GM23338 (cell line): ENCODE measurements around the gene ZSCAN23. TPM values are rescaled to one million over a fixed set of nuclear protein-coding genes. Genes with fewer than 3 reads are reported as not detected.

ENCODE experiments used
- ATAC-seq: fragments of 200-7000 bp; cut with Tn5 transposase; 3 replicates; pipeline ENCODE4 v1.9.1; 2020
- DNase-seq: peaks from one replicate; pipeline ENCODE4 v3.0.0-alpha.2; 2015; ENCODE audit warnings: low spot score
- H2AFZ ChIP-seq: fragments of 200-600 bp; sonication (generic); 2 replicates; pipeline ENCODE4 v1.8.0; 2016; ENCODE audit warnings: antibody characterized with exemption, mild to moderate bottlenecking, moderate library complexity
- H3F3A ChIP-seq: fragments of 200-600 bp; sonication (generic); replicated peaks from 2 replicates; pipeline ENCODE4 v1.8.0; 2017; ENCODE audit warnings: antibody characterized with exemption, mixed run types, low read depth
- H3K27ac ChIP-seq: fragments of 200-600 bp; sonication (generic); 2 replicates; pipeline ENCODE4 v1.6.1; 2016; ENCODE audit warnings: low read depth
- H3K27me3 ChIP-seq: fragments of 200-600 bp; sonication (generic); 2 replicates; pipeline ENCODE4 v1.8.0; 2016; ENCODE audit warnings: mild to moderate bottlenecking, mixed run types, moderate library complexity; ENCODE audit not compliant: insufficient read depth
- H3K36me3 ChIP-seq: fragments of 200-600 bp; sonication (generic); 2 replicates; pipeline ENCODE4 v1.8.0; 2016; ENCODE audit warnings: mild to moderate bottlenecking; ENCODE audit not compliant: insufficient read depth
- H3K4me1 ChIP-seq: fragments of 200-600 bp; sonication (generic); 2 replicates; pipeline ENCODE4 v1.8.0; 2016; ENCODE audit warnings: mild to moderate bottlenecking, moderate library complexity; ENCODE audit not compliant: insufficient read depth
- H3K4me2 ChIP-seq: fragments of 200-600 bp; sonication (generic); 2 replicates; pipeline ENCODE4 v1.7.1; 2017; ENCODE audit warnings: mixed run types
- H3K4me3 ChIP-seq: fragments of 200-600 bp; sonication (generic); 2 replicates; pipeline ENCODE4 v1.6.1; 2016; ENCODE audit warnings: mixed run types
- H3K79me2 ChIP-seq: fragments of 200-600 bp; sonication (generic); replicated peaks from 2 replicates; pipeline ENCODE4 v1.8.0; 2017; ENCODE audit warnings: mild to moderate bottlenecking; ENCODE audit not compliant: insufficient read depth
- H3K9me2 ChIP-seq: fragments of 200-600 bp; sonication (generic); 2 replicates; pipeline ENCODE4 v1.8.0; 2017; ENCODE audit not compliant: insufficient read depth
- H4K20me1 ChIP-seq: fragments of 200-600 bp; sonication (generic); replicated peaks from 2 replicates; pipeline ENCODE4 v1.8.0; 2017; ENCODE audit warnings: mild to moderate bottlenecking; ENCODE audit not compliant: insufficient read depth
- H3K27ac Mint-ChIP-seq: 2 replicates; pipeline ENCODE4 v1.8.0; 2020; ENCODE audit warnings: inconsistent platforms, mild to moderate bottlenecking, moderate library complexity, mixed read lengths
- H3K27me3 Mint-ChIP-seq: 3 replicates; pipeline ENCODE4 v1.8.0; 2022; ENCODE audit warnings: low read depth, mild to moderate bottlenecking, moderate library complexity, mixed read lengths, inconsistent platforms; ENCODE audit not compliant: insufficient read depth, poor library complexity
- H3K36me3 Mint-ChIP-seq: 3 replicates; pipeline ENCODE4 v1.8.0; 2021; ENCODE audit warnings: low read depth, mild to moderate bottlenecking, inconsistent platforms, moderate library complexity, mixed read lengths
- H3K4me1 Mint-ChIP-seq: 3 replicates; pipeline ENCODE4 v1.8.0; 2020; ENCODE audit warnings: mild to moderate bottlenecking, inconsistent platforms, mixed read lengths
- H3K4me3 Mint-ChIP-seq: 3 replicates; pipeline ENCODE4 v1.8.0; 2021; ENCODE audit warnings: moderate library complexity, mild to moderate bottlenecking, inconsistent platforms, mixed read lengths
- H3K9me3 Mint-ChIP-seq: 3 replicates; pipeline ENCODE4 v1.8.0; 2020; ENCODE audit warnings: moderate library complexity, mild to moderate bottlenecking, inconsistent platforms, mixed read lengths
- CREB1 ChIP-seq: fragments of 250-450 bp; sonication (Bioruptor Pico); IDR thresholded peaks from 2 replicates; pipeline ENCODE4 v1.5.0; 2020; ENCODE audit warnings: low read depth, mild to moderate bottlenecking, moderate library complexity
- EZH2phosphoT487 ChIP-seq: fragments of 200-600 bp; sonication (generic); IDR thresholded peaks from one replicate; pipeline ENCODE4 v1.8.1; 2018; ENCODE audit warnings: antibody characterized with exemption; ENCODE audit not compliant: unreplicated experiment
- JUNB ChIP-seq: IDR thresholded peaks from one replicate; pipeline ENCODE4 v1.6.1; 2016; ENCODE audit warnings: antibody characterized with exemption; ENCODE audit not compliant: unreplicated experiment
- POLR2AphosphoS5 ChIP-seq: IDR thresholded peaks from 2 replicates; pipeline ENCODE4 v1.6.1; 2016; ENCODE audit warnings: antibody characterized with exemption, low read depth
- REST ChIP-seq: IDR thresholded peaks from one replicate; pipeline ENCODE4 v1.6.1; 2018; ENCODE audit warnings: antibody characterized with exemption; ENCODE audit not compliant: unreplicated experiment
- STAT1 ChIP-seq: IDR thresholded peaks from one replicate; pipeline ENCODE4 v1.6.1; 2016; ENCODE audit warnings: antibody characterized with exemption; ENCODE audit not compliant: unreplicated experiment
- ZNF331 ChIP-seq: fragments of 250-450 bp; sonication (Bioruptor Pico); IDR thresholded peaks from 2 replicates; pipeline ENCODE4 v1.5.0; 2020; ENCODE audit warnings: low read depth, mild to moderate bottlenecking, moderate library complexity
- ZNF462 ChIP-seq: fragments of 250-450 bp; sonication (Bioruptor Pico); IDR thresholded peaks from 2 replicates; pipeline ENCODE4 v1.5.0; 2020; ENCODE audit warnings: mild to moderate bottlenecking, moderate library complexity
- polyA plus RNA-seq: library from polyadenylated mRNA; unstranded; fragments of >200 nt; fragmentation: Nextera tagmentation; extraction: Ambion mirVana; gene quantifications from 2 replicates; pipeline ENCODE4 v1.2.1, GENCODE V29; 2016
- total RNA-seq: library from RNA; depleted of rRNA; stranded (reverse); fragments of >200 nt; shearing (Covaris generic); gene quantifications from 2 replicates; pipeline ENCODE4 v1.2.3, GENCODE V29; 2014
- TF ChIP-seq, protein P1 (sequence below): IDR thresholded peaks from 2 replicates; pipeline ENCODE4 v1.6.1; 2016; ENCODE audit warnings: antibody characterized with exemption

The ZSCAN23 gene
- total and polyA plus RNA-seq, 2 experiments from 2014 or later: 1.9 to 7.8 TPM

DNA sequence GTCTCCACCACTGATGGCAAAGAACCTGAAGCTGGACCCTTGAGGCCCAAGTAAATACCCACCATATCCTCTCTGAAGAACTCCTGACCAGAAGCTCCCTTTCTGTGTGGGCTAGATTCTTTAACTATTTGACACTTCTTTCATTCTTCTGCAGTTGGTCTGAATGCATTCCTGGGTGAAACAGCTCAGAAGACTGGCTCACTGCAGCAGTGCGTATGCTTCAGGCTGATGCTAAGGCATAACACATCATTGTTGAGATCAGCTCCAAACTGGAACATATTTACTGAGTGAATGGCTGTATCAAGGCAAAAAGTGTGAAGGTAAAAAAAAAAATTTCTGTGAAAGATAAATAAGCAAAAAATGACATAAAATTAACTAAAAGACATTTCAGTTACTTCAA, 19.7 kb downstream of the ZSCAN23 start (continued):
- TF ChIP-seq EZH2phosphoT487 (no peak), POLR2AphosphoS5 (no peak), REST (no peak), CREB1 (no peak), ZNF331 (CRISPR knock-in tag) (no peak), STAT1 (no peak)
- TF ChIP-seq, protein P1, sequence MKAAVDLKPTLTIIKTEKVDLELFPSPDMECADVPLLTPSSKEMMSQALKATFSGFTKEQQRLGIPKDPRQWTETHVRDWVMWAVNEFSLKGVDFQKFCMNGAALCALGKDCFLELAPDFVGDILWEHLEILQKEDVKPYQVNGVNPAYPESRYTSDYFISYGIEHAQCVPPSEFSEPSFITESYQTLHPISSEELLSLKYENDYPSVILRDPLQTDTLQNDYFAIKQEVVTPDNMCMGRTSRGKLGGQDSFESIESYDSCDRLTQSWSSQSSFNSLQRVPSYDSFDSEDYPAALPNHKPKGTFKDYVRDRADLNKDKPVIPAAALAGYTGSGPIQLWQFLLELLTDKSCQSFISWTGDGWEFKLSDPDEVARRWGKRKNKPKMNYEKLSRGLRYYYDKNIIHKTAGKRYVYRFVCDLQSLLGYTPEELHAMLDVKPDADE: no peak

DNA sequence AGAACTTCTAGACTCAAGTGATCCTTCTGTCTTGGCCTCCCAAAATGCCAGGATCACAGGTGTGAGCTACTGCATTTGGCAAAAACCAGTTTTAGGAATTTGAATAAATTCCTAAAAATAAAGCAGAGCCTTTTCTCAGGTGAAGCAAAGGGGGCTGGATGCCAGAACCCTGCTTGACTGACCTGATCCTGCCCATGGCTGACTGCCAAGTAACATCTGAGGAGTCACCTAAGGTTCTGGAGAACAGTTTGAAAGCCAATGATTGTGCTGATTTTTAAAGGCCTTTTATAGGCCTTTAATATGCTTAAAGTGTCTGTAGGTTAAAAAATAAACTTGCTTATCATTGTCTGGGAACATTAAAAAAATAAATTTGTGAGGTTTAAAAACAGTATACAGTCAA, 29.6 kb downstream of the ZSCAN23 start:
- no peaks in the 10 kb centered on the region for H3K27me3 Mint-ChIP-seq
- H3K4me2 ChIP-seq: no peak overlapping the region
- TF ChIP-seq CREB1: no peak
- H3K4me3 ChIP-seq: no peak overlapping the region
- no peaks in the 10 kb centered on the region for H3K4me1 Mint-ChIP-seq
- no peaks in the 10 kb centered on the region for H3K27me3 ChIP-seq
- H4K20me1 ChIP-seq: 0 out of 2 replicates have a peak, but pooled peaks cover 3% of the 10 kb centered on the region
- no peaks in the 10 kb centered on the region for H3K9me2 ChIP-seq
- no peaks in the 10 kb centered on the region for H3F3A ChIP-seq
- no peak for ATAC-seq
- no peak overlapping the region for H3K4me3 Mint-ChIP-seq
- no peaks in the 10 kb centered on the region for H3K36me3 Mint-ChIP-seq
- no peaks in the 10 kb centered on the region for H3K9me3 Mint-ChIP-seq
- no peak overlapping the region for H2AFZ ChIP-seq
- no peak overlapping the region for H3K27ac Mint-ChIP-seq
- H3K36me3 ChIP-seq: no peaks in the 10 kb centered on the region
- no peaks in the 10 kb centered on the region for H3K4me1 ChIP-seq
- no peak for DNase-seq
- no peak overlapping the region for H3K27ac ChIP-seq
- no peaks in the 10 kb centered on the region for H3K79me2 ChIP-seq

GRCh38 chr6:28410767-28411166, 32.5 kb downstream of the ZSCAN23 start:
- no peak for DNase-seq
- no peaks in the 10 kb centered on the region for H3K79me2 ChIP-seq
- no peak overlapping the region for H3K4me2 ChIP-seq
- no peaks in the 10 kb centered on the region for H3K4me1 Mint-ChIP-seq
- H3K27me3 Mint-ChIP-seq: no peaks in the 10 kb centered on the region
- no peak for ATAC-seq
- no peaks in the 10 kb centered on the region for H3K9me3 Mint-ChIP-seq
- no peaks in the 10 kb centered on the region for H3K27me3 ChIP-seq
- no peaks in the 10 kb centered on the region for H3K36me3 Mint-ChIP-seq
- H4K20me1 ChIP-seq: no peaks in the 10 kb centered on the region
- no peak overlapping the region for H3K27ac ChIP-seq
- no peak overlapping the region for H3K4me3 Mint-ChIP-seq
- no peaks in the 10 kb centered on the region for H3F3A ChIP-seq
- no peak overlapping the region for H3K27ac Mint-ChIP-seq
- no peaks in the 10 kb centered on the region for H3K36me3 ChIP-seq
- H3K4me3 ChIP-seq: no peak overlapping the region
- H3K4me1 ChIP-seq: no peaks in the 10 kb centered on the region
- no peak overlapping the region for H2AFZ ChIP-seq
- H3K9me2 ChIP-seq: no peaks in the 10 kb centered on the region
- TF ChIP-seq ZNF462 (CRISPR knock-in tag): no peak
- TF ChIP-seq JUNB: no peak
